ENCODE data around the gene NKX1-2.
A peak's percentile ranks its signal among the peaks of the same experiment; 100 is the strongest.

The NKX1-2 gene

DNA sequence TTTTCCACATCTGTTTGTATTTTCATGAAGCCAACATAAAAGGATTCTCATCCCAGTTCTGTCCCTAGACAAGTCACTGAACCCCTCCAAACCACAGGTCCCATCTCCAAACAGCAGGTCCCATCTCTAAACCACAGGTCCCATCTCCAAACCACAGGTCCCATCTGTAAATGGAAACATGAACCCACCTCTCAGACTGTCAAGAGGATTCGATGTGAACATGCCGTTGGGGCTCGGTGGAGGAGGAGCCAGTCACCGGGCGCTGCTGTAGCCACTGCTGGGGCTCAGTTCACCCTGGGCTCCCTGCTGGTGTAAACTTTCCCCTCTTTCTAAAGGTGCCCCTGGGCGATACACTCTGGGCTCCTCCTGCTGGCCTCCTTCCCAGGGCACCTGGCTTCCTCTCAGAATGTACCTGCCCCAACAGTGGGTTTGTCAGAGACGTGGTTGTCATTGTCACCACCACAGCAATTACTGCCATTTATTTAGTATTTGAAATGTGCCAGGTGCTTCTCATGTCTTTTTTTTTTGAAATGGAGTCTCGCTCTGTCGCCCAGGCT, 24.8 kb upstream of the NKX1-2 start:
- no peak for DNase-seq (ENCODE audit: low read depth)

DNA sequence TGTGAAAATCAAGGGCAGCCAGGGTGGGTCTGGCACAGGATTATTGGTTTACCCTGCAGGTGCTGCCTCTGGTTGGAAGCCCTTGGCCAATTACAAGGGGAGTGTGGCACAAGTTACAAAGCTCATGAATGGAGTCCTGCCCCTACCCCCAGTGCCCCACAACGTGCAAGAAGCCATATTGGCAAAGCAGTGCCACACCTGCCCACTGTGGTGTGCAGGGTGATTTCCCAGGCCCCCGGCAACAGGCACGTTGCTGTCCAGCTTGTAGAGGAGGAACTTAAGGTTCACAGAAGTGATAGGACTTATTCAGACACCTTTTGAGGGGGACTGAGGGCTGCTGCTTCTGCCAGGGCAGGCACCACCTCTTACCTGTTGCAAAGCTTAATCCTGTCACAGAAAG, 23.2 kb upstream of the NKX1-2 start:
- DNase-seq (ENCODE audit: low read depth), result no peak

- DNase-seq (ENCODE audit: low read depth), result no peak
Measured at GRCh38 chr10:124472071-124472470, 22.2 kb upstream of the NKX1-2 start.

GRCh38 chr10:124470544-124471434, 21.0 kb upstream of the NKX1-2 start:
- DNase-seq (ENCODE audit: low read depth), result no peak

- DNase-seq (ENCODE audit: low read depth), result no peak
Measured at GRCh38 chr10:124469956-124470484, 20.2 kb upstream of the NKX1-2 start.

DNA sequence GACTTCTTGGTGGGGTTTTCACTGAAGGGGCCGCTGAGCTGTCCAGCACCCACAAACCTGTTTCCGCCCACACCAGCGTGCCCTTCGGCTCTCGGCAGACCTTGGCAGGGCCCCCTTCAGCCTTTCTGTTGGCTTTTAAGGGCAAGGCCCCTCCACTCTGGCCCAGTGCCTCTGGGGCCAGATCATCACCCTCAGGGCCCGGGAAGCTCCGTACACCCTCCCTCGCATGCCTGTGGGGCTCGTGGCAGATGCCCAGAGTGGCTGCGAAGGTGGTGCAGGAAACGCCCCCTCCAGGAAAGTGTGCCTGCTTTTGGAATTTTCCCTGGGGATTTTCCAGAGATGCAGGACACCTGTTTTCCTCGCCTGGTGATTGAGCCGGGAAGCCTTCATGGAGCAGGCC, 18.8 kb upstream of the NKX1-2 start:
- no peak for DNase-seq (ENCODE audit: low read depth)

- DNase-seq (ENCODE audit: low read depth), result no peak
Measured at GRCh38 chr10:124467165-124467564, 17.3 kb upstream of the NKX1-2 start.

DNA sequence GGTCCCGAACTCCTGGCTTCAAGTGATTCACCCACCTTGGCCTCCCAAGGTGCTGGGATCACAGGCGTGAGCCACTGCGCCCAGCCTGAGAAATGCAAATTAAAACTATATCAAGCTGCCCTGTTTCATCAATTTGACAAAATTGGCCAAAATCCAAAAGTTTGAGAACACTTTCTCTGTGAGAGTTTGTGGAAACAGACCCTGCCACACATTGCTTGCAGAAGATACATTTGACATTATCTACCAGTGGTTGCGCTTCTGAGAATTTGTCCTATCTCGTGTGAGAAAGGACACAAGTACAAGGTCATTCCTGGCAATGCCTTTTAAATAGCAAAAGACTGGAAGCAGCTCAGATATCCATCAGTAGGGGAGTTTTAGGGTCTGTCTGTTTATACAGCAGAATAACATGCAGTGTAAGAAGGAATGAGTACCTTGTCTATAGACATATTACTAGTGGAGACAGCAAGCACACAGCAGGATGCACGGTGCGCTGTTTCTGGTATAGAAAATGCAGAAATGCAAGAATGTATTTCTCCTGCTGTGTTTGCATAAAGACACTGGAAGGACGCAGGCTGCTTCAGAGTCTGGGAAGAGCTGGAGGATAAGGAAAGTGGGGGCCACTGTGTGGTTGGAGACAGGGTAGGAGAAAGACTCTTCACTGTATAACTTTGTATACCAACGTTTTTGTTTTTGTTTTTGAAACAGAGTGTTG, 16.1 kb upstream of the NKX1-2 start:
- DNase-seq (ENCODE audit: low read depth), result no peak

GRCh38 chr10:124465003-124465776, 15.4 kb upstream of the NKX1-2 start:
- DNase-seq (ENCODE audit: low read depth), result no peak

- no peak for DNase-seq (ENCODE audit: low read depth)
Measured at GRCh38 chr10:124464028-124464965, 14.5 kb upstream of the NKX1-2 start.

DNA sequence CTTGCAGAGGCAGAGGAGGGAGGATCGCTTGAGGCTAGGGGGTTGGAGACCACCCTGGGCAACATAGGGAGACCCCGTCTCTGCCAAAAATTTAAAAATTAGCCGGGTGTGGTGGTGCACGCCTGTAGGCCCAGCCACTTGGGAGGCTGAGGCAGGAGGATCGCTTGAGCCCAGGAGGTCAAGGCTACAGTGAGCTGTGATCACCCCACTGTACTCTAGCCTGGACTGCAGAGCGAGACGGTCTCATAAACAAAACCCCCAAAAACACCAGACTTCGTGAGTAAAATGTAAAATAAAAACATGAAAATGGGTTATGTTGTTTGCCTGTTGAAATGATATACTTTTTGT, 12.5 kb upstream of the NKX1-2 start:
- no peak for DNase-seq (ENCODE audit: low read depth)

GRCh38 chr10:124461642-124462347, 12.0 kb upstream of the NKX1-2 start, which contains the start of gene LHPP:
TSS of gene LHPP (plus strand) at chr10:124461823. CDS start at chr10:124461863, 40 bp downstream.
- DNase-seq (ENCODE audit: low read depth), result peak; percentile 31

DNA sequence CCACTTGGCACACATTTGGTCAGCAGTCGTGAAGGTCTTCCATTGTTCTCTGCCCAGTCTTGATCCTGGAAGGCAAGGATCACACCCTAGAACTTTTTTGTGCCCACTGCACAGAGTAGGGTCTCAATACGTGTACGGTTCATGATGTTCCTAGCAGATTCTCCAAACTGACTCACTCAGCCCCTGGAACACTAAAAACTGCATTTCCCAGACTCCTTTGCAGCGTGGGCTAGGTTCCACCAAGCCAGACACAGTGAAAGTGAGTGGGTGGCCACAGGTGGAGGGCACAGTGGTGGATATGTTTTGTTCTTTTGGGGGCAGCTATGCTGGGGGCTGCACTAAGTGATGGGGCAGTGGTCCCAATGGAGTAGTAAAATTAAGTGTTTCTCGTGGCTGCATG, 10.3 kb upstream of the NKX1-2 start:
- DNase-seq (ENCODE audit: low read depth), result no peak

DNA sequence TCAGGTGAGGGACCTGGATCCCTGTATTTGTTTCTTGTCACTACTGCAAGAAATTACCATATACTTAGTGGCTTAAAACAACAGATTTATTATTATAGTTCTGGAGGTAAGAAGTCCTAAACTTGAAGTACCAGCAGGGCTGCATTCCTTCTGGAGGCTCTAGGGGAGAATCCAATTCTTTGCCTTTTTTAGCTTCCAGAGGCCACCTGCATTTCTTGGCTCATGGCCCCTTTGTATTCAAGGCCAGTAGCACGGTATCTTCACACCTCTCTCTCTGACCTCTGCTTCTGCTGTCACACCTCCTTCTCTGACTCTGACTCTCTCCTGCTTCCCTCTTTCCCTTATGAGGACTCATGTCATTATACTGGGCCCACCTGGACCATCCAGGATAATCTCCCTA, 9.6 kb upstream of the NKX1-2 start:
- DNase-seq (ENCODE audit: low read depth), result no peak

- DNase-seq (ENCODE audit: low read depth), result no peak
Measured at GRCh38 chr10:124458889-124459288, 9.1 kb upstream of the NKX1-2 start.

DNA sequence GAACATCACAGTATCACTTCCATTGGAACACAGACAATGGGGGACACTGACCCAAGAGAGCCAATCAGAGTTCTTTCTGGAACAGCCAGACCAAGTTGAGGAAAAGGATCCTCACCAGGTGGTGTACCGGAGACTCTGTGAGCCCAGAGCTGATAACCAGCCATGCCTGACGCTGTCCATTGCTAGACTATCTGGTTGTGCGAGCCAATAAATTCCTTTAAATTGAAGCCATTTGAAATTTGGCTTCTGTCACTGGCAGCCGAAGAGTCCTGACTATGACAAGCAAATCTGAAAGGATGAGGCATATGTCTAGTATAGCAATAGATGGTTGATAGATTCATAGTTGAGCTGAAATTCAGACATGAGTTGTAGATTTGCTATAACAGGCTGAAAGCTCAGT, 8.6 kb upstream of the NKX1-2 start:
- no peak for DNase-seq (ENCODE audit: low read depth)

DNA sequence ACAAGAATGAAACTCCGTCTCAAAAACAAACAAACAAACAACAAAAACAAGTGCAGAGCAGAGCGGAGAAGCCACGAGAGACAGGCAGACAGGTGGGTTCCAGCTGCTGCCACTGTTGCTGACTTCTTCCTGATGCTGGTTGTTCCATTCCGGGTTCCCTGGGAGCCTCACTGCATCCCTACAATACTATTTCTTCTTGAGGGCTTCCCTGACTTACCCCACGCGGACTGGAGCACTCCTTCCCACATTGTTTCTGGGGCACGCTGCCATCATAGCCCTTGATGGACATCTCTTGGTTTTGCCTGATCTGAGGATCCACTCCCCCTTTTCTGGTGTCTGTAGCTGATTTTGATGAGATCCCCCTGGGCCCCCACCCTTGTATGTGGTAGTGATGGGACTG, 5.6 kb upstream of the NKX1-2 start:
- DNase-seq (ENCODE audit: low read depth), result no peak

- DNase-seq (ENCODE audit: low read depth), result no peak
Measured at GRCh38 chr10:124453960-124454610, 4.2 kb upstream of the NKX1-2 start.

- DNase-seq (ENCODE audit: low read depth), result no peak
Measured at GRCh38 chr10:124451276-124451675, 1.4 kb upstream of the NKX1-2 start.

GRCh38 chr10:124450783-124451057, 885 bp upstream of the NKX1-2 start:
- DNase-seq (ENCODE audit: low read depth), result no peak
